HepG2 (cell line): ENCODE measurements around the gene SULT1E1. TPM values are rescaled to one million over a fixed set of nuclear protein-coding genes. Genes with fewer than 3 reads are reported as not detected.

Source experiments
- CENPT ChIP-seq: sonication (generic); formaldehyde crosslinking; IDR thresholded peaks from 2 replicates; pipeline ENCODE4 v1.8.0; 2022; ENCODE audit warnings: low read depth, mild to moderate bottlenecking, moderate library complexity, missing genetic modification reagents
- FOSL2 ChIP-seq: sonication (generic); formaldehyde crosslinking; IDR thresholded peaks from 2 replicates; pipeline ENCODE4 v1.4.0; 2020; ENCODE audit warnings: missing genetic modification reagents
- HDAC1 ChIP-seq: sonication (generic); formaldehyde crosslinking; IDR thresholded peaks from 2 replicates; pipeline ENCODE4 v1.5.1; 2020; ENCODE audit warnings: mild to moderate bottlenecking, missing genetic modification reagents
- HNRNPLL ChIP-seq: fragments of 200-400 bp; formaldehyde crosslinking; IDR thresholded peaks from 2 replicates; pipeline ENCODE4 v1.6.1; 2017; ENCODE audit warnings: mild to moderate bottlenecking, low read depth, low read length; ENCODE audit not compliant: poor library complexity, severe bottlenecking
- HOXA5 ChIP-seq: sonication (generic); formaldehyde crosslinking; IDR thresholded peaks from 2 replicates; pipeline ENCODE4 v1.4.0; 2020; ENCODE audit warnings: missing genetic modification reagents
- IKZF4 ChIP-seq: sonication (generic); formaldehyde crosslinking; IDR thresholded peaks from 2 replicates; pipeline ENCODE4 v1.5.1; 2020; ENCODE audit warnings: borderline replicate concordance, mild to moderate bottlenecking, low read depth, missing genetic modification reagents; ENCODE audit errors: not compliant biosample characterization
- MAFF ChIP-seq: IDR thresholded peaks from 2 replicates; pipeline ENCODE4 v1.6.1; 2011; ENCODE audit warnings: low read depth, low read length, improper control_type of control experiment
- NCOA2 ChIP-seq: sonication (generic); formaldehyde crosslinking; IDR thresholded peaks from 2 replicates; pipeline ENCODE4 v1.8.0; 2022; ENCODE audit warnings: inconsistent platforms
- NCOR1 ChIP-seq: fragments of 200-600 bp; sonication (generic); IDR thresholded peaks from 2 replicates; pipeline ENCODE4 v1.7.0; 2017; ENCODE audit warnings: antibody characterized with exemption, low read length, borderline replicate concordance
- NFYB ChIP-seq: sonication (generic); formaldehyde crosslinking; IDR thresholded peaks from 2 replicates; pipeline ENCODE4 v1.4.0; 2020; ENCODE audit warnings: missing genetic modification reagents
- PRMT3 ChIP-seq: sonication (generic); formaldehyde crosslinking; IDR thresholded peaks from 2 replicates; pipeline ENCODE4 v1.8.1; 2022; ENCODE audit warnings: low read depth, mild to moderate bottlenecking, moderate library complexity, missing genetic modification reagents, borderline replicate concordance
- SALL1 ChIP-seq: sonication (generic); formaldehyde crosslinking; IDR thresholded peaks from 2 replicates; pipeline ENCODE4 v1.8.0; 2022; ENCODE audit warnings: mild to moderate bottlenecking, missing genetic modification reagents
- TAF1 ChIP-seq: sonication (generic); formaldehyde crosslinking; IDR thresholded peaks from 2 replicates; pipeline ENCODE4 v1.4.0; 2020; ENCODE audit warnings: missing genetic modification reagents
- ZFP41 ChIP-seq: sonication (generic); formaldehyde crosslinking; IDR thresholded peaks from 2 replicates; pipeline ENCODE4 v1.4.0; 2020; ENCODE audit warnings: mild to moderate bottlenecking, missing genetic modification reagents, borderline replicate concordance
- ZNF101 ChIP-seq: sonication (generic); formaldehyde crosslinking; IDR thresholded peaks from 2 replicates; pipeline ENCODE4 v1.4.0; 2020; ENCODE audit warnings: mild to moderate bottlenecking, low read depth, missing genetic modification reagents, borderline replicate concordance
- ZNF430 ChIP-seq: sonication (generic); formaldehyde crosslinking; IDR thresholded peaks from 2 replicates; pipeline ENCODE4 v1.9.0; 2021; ENCODE audit warnings: mild to moderate bottlenecking, missing genetic modification reagents
- ZNF761 ChIP-seq: sonication (generic); formaldehyde crosslinking; conservative IDR thresholded peaks from 2 replicates; pipeline ENCODE4 v1.4.0; 2020; ENCODE audit warnings: mild to moderate bottlenecking, missing genetic modification reagents
- ZNF772 ChIP-seq: sonication (generic); formaldehyde crosslinking; IDR thresholded peaks from 2 replicates; pipeline ENCODE4 v1.5.0; 2020; ENCODE audit warnings: mild to moderate bottlenecking, missing genetic modification reagents
- polyA plus RNA-seq, 8 experiments: library from polyadenylated mRNA; depleted of rRNA in 3 of 8; stranded (reverse) in 7 of 8; unstranded in 1 of 8; fragments of >200 nt; fragmentation: Illumina TruSeq in 4 of 8; extraction: Trizol in 4 of 8; gene quantifications; 2 replicates each; pipeline versions ENCODE4 v1.2.1 to v1.2.3, GENCODE V29; 2011 to 2016; ENCODE audit warnings: low read depth in 4 of 8, missing spikeins in 1 of 8, mixed read lengths in 1 of 8; ENCODE audit not compliant: insufficient read depth in 1 of 8
- total RNA-seq, 5 experiments: library from RNA; depleted of rRNA; stranded (reverse); fragments of >200 nt; fragmentation: Illumina TruSeq; extraction: Trizol; gene quantifications; 2 replicates each; pipeline ENCODE4 v1.2.3, GENCODE V29; 2016; ENCODE audit warnings: low read depth in 1 of 5
- TF ChIP-seq, protein P1 (sequence below): sonication (generic); formaldehyde crosslinking; IDR thresholded peaks from 2 replicates; pipeline ENCODE4 v1.5.0; 2020; ENCODE audit warnings: missing genetic modification reagents
- TF ChIP-seq, protein P2 (sequence below): IDR thresholded peaks from 2 replicates; pipeline ENCODE4 v1.6.1; 2016; ENCODE audit warnings: missing biosample characterization, missing genetic modification reagents, low read depth
- TF ChIP-seq, protein P3 (sequence below): sonication (generic); IDR thresholded peaks from 2 replicates; pipeline ENCODE4 v1.6.1; 2016; ENCODE audit warnings: low read depth, borderline replicate concordance
- TF ChIP-seq, protein P4 (sequence below): sonication (generic); formaldehyde crosslinking; IDR thresholded peaks from 2 replicates; pipeline ENCODE4 v1.5.0; 2020; ENCODE audit warnings: missing genetic modification reagents
- TF ChIP-seq, protein P5 (sequence below): sonication (generic); formaldehyde crosslinking; IDR thresholded peaks from 2 replicates; pipeline ENCODE4 v1.5.0; 2020; ENCODE audit warnings: mild to moderate bottlenecking, missing genetic modification reagents

Gene SULT1E1
- total and polyA plus RNA-seq, 2 of the 13 experiments (the other 11 are each of a cell fraction or from before 2014, with no cell fraction given) = 1.7 to 3.9 TPM

DNA sequence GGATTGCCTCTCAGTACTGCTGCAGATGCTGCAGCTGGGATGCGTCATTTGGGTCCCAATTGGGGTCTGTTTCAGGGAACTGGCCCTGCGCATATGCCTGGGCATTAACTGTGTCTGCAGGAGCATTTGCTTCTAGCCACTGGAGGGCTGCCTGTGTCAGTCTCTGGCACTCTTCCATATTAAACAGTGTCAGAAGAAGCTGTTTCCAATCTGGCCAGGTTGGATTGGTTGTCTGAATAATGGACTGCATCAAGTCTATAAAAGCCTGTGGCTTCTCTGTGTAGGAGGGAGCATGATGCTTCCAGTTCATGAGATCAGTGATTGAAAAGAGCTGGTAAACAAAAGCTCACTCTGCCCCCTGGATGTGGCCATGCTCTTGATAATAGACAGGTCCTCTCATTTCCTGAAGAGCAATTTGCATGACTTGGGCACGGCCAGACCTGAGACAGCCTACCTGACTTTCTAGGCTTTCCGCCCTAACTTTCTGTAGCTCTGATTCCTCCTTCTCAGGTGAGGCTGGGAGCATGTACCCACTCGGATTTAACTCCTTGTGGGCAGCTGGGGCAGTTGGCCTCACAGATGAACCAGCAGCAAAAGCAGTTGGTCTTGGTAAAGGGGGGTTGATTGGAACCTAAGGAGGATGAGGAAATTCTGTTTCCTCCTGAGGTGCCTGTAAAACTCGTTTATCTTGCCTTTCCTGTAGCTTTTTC, 29.2 kb downstream of the SULT1E1 start (continued):
- TF ChIP-seq HDAC1 (CRISPR knock-in tag) (no peak), PRMT3 (CRISPR knock-in tag) (no peak), IKZF4 (CRISPR knock-in tag) (no peak), ZNF761 (CRISPR knock-in tag) (no peak), ZFP41 (no peak), CENPT (CRISPR knock-in tag) (no peak), TAF1 (CRISPR knock-in tag) (no peak), ZNF430 (CRISPR knock-in tag) (peak; percentile 44; the same call in 1 of the 2 replicates), ZNF101 (CRISPR knock-in tag) (no peak), ZNF772 (CRISPR knock-in tag) (peak; percentile 46; the same call in 1 of the 2 replicates), NCOA2 (CRISPR knock-in tag) (no peak), MAFF (no peak), HNRNPLL (no peak), SALL1 (peak; percentile 59), HOXA5 (CRISPR knock-in tag) (no peak), NFYB (CRISPR knock-in tag) (no peak), FOSL2 (CRISPR knock-in tag) (0 out of 2 replicates have a peak, but pooled peaks have one; percentile 23), NCOR1 (peak; percentile 47; the same call in 1 of the 2 replicates)
- TF ChIP-seq, protein P1, sequence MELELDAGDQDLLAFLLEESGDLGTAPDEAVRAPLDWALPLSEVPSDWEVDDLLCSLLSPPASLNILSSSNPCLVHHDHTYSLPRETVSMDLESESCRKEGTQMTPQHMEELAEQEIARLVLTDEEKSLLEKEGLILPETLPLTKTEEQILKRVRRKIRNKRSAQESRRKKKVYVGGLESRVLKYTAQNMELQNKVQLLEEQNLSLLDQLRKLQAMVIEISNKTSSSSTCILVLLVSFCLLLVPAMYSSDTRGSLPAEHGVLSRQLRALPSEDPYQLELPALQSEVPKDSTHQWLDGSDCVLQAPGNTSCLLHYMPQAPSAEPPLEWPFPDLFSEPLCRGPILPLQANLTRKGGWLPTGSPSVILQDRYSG (CRISPR knock-in tag) = no peak
- TF ChIP-seq, protein P2, sequence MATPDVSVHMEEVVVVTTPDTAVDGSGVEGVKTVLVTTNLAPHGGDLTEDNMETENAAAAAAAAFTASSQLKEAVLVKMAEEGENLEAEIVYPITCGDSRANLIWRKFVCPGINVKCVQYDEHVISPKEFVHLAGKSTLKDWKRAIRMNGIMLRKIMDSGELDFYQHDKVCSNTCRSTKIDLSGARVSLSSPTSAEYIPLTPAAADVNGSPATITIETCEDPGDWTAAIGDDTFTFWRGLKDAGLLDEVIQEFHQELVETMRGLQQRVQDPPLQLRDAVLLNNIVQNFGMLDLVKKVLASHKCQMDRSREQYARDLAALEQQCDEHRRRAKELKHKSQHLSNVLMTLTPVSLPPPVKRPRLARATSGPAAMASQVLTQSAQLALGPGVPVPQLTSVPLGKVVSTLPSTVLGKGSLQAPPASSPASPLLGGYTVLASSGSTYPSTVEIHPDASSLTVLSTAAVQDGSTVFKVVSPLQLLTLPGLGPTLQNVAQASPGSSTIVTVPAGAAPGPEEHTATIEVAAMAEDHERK (CRISPR knock-in tag) = no peak
- TF ChIP-seq, protein P3, sequence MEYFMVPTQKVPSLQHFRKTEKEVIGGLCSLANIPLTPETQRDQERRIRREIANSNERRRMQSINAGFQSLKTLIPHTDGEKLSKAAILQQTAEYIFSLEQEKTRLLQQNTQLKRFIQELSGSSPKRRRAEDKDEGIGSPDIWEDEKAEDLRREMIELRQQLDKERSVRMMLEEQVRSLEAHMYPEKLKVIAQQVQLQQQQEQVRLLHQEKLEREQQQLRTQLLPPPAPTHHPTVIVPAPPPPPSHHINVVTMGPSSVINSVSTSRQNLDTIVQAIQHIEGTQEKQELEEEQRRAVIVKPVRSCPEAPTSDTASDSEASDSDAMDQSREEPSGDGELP = peak; percentile 19; the same call in 1 of the 2 replicates
- TF ChIP-seq, protein P4, sequence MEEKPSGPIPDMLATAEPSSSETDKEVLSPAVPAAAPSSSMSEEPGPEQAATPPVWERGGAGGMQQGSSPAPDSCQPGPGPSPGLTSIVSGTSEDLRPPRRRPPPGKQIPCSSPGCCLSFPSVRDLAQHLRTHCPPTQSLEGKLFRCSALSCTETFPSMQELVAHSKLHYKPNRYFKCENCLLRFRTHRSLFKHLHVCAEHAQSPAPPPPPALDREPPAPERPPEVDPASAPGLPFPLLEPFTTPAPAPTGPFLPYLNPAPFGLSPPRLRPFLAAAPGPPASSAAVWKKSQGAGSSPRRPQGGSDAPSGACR (CRISPR knock-in tag) = no peak
- TF ChIP-seq, protein P5, sequence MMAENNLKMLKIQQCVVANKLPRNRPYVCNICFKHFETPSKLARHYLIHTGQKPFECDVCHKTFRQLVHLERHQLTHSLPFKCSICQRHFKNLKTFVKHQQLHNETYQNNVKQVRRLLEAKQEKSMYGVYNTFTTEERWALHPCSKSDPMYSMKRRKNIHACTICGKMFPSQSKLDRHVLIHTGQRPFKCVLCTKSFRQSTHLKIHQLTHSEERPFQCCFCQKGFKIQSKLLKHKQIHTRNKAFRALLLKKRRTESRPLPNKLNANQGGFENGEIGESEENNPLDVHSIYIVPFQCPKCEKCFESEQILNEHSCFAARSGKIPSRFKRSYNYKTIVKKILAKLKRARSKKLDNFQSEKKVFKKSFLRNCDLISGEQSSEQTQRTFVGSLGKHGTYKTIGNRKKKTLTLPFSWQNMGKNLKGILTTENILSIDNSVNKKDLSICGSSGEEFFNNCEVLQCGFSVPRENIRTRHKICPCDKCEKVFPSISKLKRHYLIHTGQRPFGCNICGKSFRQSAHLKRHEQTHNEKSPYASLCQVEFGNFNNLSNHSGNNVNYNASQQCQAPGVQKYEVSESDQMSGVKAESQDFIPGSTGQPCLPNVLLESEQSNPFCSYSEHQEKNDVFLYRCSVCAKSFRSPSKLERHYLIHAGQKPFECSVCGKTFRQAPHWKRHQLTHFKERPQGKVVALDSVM (CRISPR knock-in tag) = no peak
